Natural killer cell (primary cell): ENCODE measurements around the gene CTSH. TPM values are rescaled to one million over a fixed set of nuclear protein-coding genes. Genes with fewer than 3 reads are reported as not detected.

ENCODE experiments used
- ATAC-seq, 3 donors: fragments of 150-1000 bp in 2 of 3; fragments of 200-7000 bp in 1 of 3; cut with Tn5 transposase; 1 replicate in 1 of 3; 2 replicates in 2 of 3; pipeline ENCODE4 v1.10.0; 2021; ENCODE audit warnings: mild to moderate bottlenecking in 2 of 3, moderate library complexity in 2 of 3
- DNase-seq, 2 donors: peaks; one replicate each; pipeline versions ENCODE4 v3.0.0 to v3.0.0-alpha.2; 2013 to 2021; ENCODE audit warnings: mixed read lengths in 1 of 2
- H3K27ac ChIP-seq: one replicate; pipeline ENCODE4 v1.5.1; 2013; ENCODE audit warnings: mild to moderate bottlenecking, low read length
- H3K27me3 ChIP-seq: one replicate; pipeline ENCODE4 v1.6.1; 2013; ENCODE audit warnings: low read length; ENCODE audit not compliant: control insufficient read depth, insufficient read depth
- H3K36me3 ChIP-seq: one replicate; pipeline ENCODE4 v1.6.1; 2013; ENCODE audit warnings: low read length; ENCODE audit not compliant: control insufficient read depth, insufficient read depth
- H3K4me1 ChIP-seq: one replicate; pipeline ENCODE4 v1.6.1; 2013; ENCODE audit warnings: low read length; ENCODE audit not compliant: control insufficient read depth, insufficient read depth
- H3K4me3 ChIP-seq: one replicate; pipeline ENCODE4 v1.5.1; 2013; ENCODE audit warnings: low read length
- H3K9me3 ChIP-seq: one replicate; pipeline ENCODE4 v1.6.1; 2013; ENCODE audit warnings: low read length; ENCODE audit not compliant: control insufficient read depth, insufficient read depth
- H3K27ac Mint-ChIP-seq, 2 donors: one replicate each; pipeline ENCODE4 v1.8.0; 2022; ENCODE audit warnings: mild to moderate bottlenecking in 2 of 2, mixed read lengths in 2 of 2, moderate library complexity in 1 of 2
- H3K27me3 Mint-ChIP-seq, 2 donors: one replicate each; pipeline ENCODE4 v1.8.0; 2022; ENCODE audit warnings: low read depth in 2 of 2, mixed read lengths in 2 of 2
- H3K36me3 Mint-ChIP-seq: one replicate; pipeline ENCODE4 v1.8.0; 2022; ENCODE audit warnings: mixed read lengths
- H3K4me1 Mint-ChIP-seq, 2 donors: one replicate each; pipeline ENCODE4 v1.8.0; 2022; ENCODE audit warnings: mixed read lengths in 2 of 2
- H3K4me3 Mint-ChIP-seq: one replicate; pipeline ENCODE4 v1.8.0; 2022; ENCODE audit warnings: mild to moderate bottlenecking, moderate library complexity, mixed read lengths
- H3K9me3 Mint-ChIP-seq, 2 donors: one replicate each; pipeline ENCODE4 v1.8.0; 2022; ENCODE audit warnings: mixed read lengths in 2 of 2
- CTCF ChIP-seq: fragments of 200-600 bp; IDR thresholded peaks from one replicate; pipeline ENCODE4 v1.8.0; 2022; ENCODE audit warnings: antibody characterized with exemption
- WGBS: methylation state at CpG from one replicate; pipeline ENCODE4 v1.1.7; 2013; ENCODE audit warnings: missing lambda C conversion rate; ENCODE audit not compliant: insufficient coverage; 5-methylcytosine and 5-hydroxymethylcytosine counted together
- intact Hi-C: fragments of 100-400 bp; cut with micrococcal nuclease; formaldehyde crosslinking; loops from one replicate; pipeline ENCODE4 v1.14.2; 2022
- total RNA-seq, 4 donors: library from RNA; stranded (reverse); fragments of 120-200 nt in 1 of 4; gene quantifications; one replicate each; pipeline versions ENCODE4 v1.2.3 to v1.2.4, GENCODE V29; 2013 to 2022

Gene CTSH
- total RNA-seq, 3 donors from 2014 or later (not counting 1 experiment from before 2014, with no cell fraction given) = 8.8 to 18.1 (median 9.7) TPM

GRCh38 chr15:78979456-78980320 lies 34.8 kb upstream of the CTSH start:
- H3K27me3 Mint-ChIP-seq = peaks cover 0 to 8% of the 10 kb centered on the region in 2 donors
- no peaks in the 10 kb centered on the region for H3K9me3 Mint-ChIP-seq
- DNase-seq (peak in 1 of 2 donors; percentile 67), ATAC-seq (no peak)
- H3K27ac Mint-ChIP-seq = no peak overlapping the region
- peak; percentile 35 for TF ChIP-seq CTCF
- Histone ChIP-seq H3K9me3 (no peaks in the 10 kb centered on the region), H3K4me1 (peaks cover 18% of the 10 kb centered on the region), H3K27ac (no peak overlapping the region), H3K4me3 (no peak overlapping the region), H3K27me3 (no peaks in the 10 kb centered on the region), H3K36me3 (no peaks in the 10 kb centered on the region)
- no peaks in the 10 kb centered on the region for H3K4me1 Mint-ChIP-seq
- intact Hi-C loops = no loop called here
- no peak overlapping the region for H3K4me3 Mint-ChIP-seq
- 77% methylated on average over 17 of the region's 17 CpGs for WGBS
- H3K36me3 Mint-ChIP-seq = no peaks in the 10 kb centered on the region

- intact Hi-C loops = no loop called here
- peaks cover 0 to 7% of the 10 kb centered on the region in 2 donors for H3K27me3 Mint-ChIP-seq
- Histone ChIP-seq H3K4me1 (peaks cover 18% of the 10 kb centered on the region), H3K4me3 (no peak overlapping the region), H3K27me3 (no peaks in the 10 kb centered on the region), H3K9me3 (no peaks in the 10 kb centered on the region), H3K27ac (no peak overlapping the region), H3K36me3 (no peaks in the 10 kb centered on the region)
- WGBS = 83% methylated on average over 19 of the region's 19 CpGs
- H3K9me3 Mint-ChIP-seq = no peaks in the 10 kb centered on the region
- H3K4me1 Mint-ChIP-seq = no peaks in the 10 kb centered on the region
- ATAC-seq = no peak
- no peak overlapping the region for H3K4me3 Mint-ChIP-seq
- no peak for TF ChIP-seq CTCF
- DNase-seq = no peak
- no peaks in the 10 kb centered on the region for H3K36me3 Mint-ChIP-seq
- no peak overlapping the region for H3K27ac Mint-ChIP-seq
Observed at GRCh38 chr15:78978601-78979179, 33.8 kb upstream of the CTSH start.

- Histone ChIP-seq H3K36me3 (no peaks in the 10 kb centered on the region), H3K27me3 (no peaks in the 10 kb centered on the region), H3K4me3 (no peak overlapping the region), H3K4me1 (peaks cover 18% of the 10 kb centered on the region), H3K27ac (no peak overlapping the region), H3K9me3 (no peaks in the 10 kb centered on the region)
- WGBS = 79% methylated on average over 10 of the region's 10 CpGs
- H3K27me3 Mint-ChIP-seq = no peaks in the 10 kb centered on the region
- no peaks in the 10 kb centered on the region for H3K36me3 Mint-ChIP-seq
- no peaks in the 10 kb centered on the region for H3K4me1 Mint-ChIP-seq
- no peak overlapping the region for H3K4me3 Mint-ChIP-seq
- H3K9me3 Mint-ChIP-seq = no peaks in the 10 kb centered on the region
- no peak for ATAC-seq
- no peak overlapping the region for H3K27ac Mint-ChIP-seq
- no peak for DNase-seq
- TF ChIP-seq CTCF = no peak
- intact Hi-C loops = no loop called here
Observed at GRCh38 chr15:78977591-78978347, 32.9 kb upstream of the CTSH start.
